EH (cell line): Measurements from ENCODE around the gene GTSE1.
A peak's percentile ranks its signal among the peaks of the same experiment; 100 is the strongest.

Source experiments
- DNase-seq: peaks from one replicate; pipeline ENCODE4 v3.0.0-alpha.2; 2015; ENCODE audit warnings: low read depth

GTSE1 gene

GRCh38 chr22:46326066-46326680, 29.5 kb downstream of the GTSE1 start:
- DNase-seq: no peak

GRCh38 chr22:46327691-46328465, 31.2 kb downstream of the GTSE1 start:
- no peak for DNase-seq

- DNase-seq: no peak
These were observed 32.1 kb downstream of the GTSE1 start for GRCh38 chr22:46328797-46329196.

GRCh38 chr22:46329616-46330015, 32.9 kb downstream of the GTSE1 start:
- no peak for DNase-seq

- DNase-seq: no peak
These were observed 33.8 kb downstream of the GTSE1 start for GRCh38 chr22:46330426-46330825.

- no peak for DNase-seq
These were observed 34.8 kb downstream of the GTSE1 start for GRCh38 chr22:46331496-46331895.

- DNase-seq: peak; percentile 89
These were observed 38.8 kb downstream of the GTSE1 start, which contains the start of gene TRMU for GRCh38 chr22:46335201-46336118. Gene TRMU (plus strand): TSS chr22:46335714. CDS start chr22:46335765, 51 bp downstream.

GRCh38 chr22:46336119-46337078, 39.7 kb downstream of the GTSE1 start:
- DNase-seq: peak; percentile 37

- no peak for DNase-seq
These were observed 41.2 kb downstream of the GTSE1 start for GRCh38 chr22:46337870-46338269.

GRCh38 chr22:46338636-46339035, 42.0 kb downstream of the GTSE1 start:
- no peak for DNase-seq

GRCh38 chr22:46339956-46340355, 43.3 kb downstream of the GTSE1 start:
- DNase-seq: no peak

- no peak for DNase-seq
These were observed 44.0 kb downstream of the GTSE1 start for GRCh38 chr22:46340676-46341075.

GRCh38 chr22:46346680-46347405, 50.2 kb downstream of the GTSE1 start:
- DNase-seq: no peak

GRCh38 chr22:46347646-46348045, 51.0 kb downstream of the GTSE1 start:
- DNase-seq: no peak

- DNase-seq: no peak
These were observed 51.5 kb downstream of the GTSE1 start for GRCh38 chr22:46348099-46348695.

- no peak for DNase-seq
These were observed 52.6 kb downstream of the GTSE1 start for GRCh38 chr22:46349238-46349637.

- no peak for DNase-seq
These were observed 53.0 kb downstream of the GTSE1 start for GRCh38 chr22:46349681-46350080.

- DNase-seq: no peak
These were observed 53.5 kb downstream of the GTSE1 start for GRCh38 chr22:46350121-46350520.

- DNase-seq: no peak
These were observed 54.0 kb downstream of the GTSE1 start for GRCh38 chr22:46350646-46351045.

- no peak for DNase-seq
These were observed 54.6 kb downstream of the GTSE1 start for GRCh38 chr22:46351131-46351735.
